Measurements from ENCODE around the gene PLEKHG2.
A peak's percentile ranks its signal among the peaks of the same experiment; 100 is the strongest.

The PLEKHG2 gene

GRCh38 chr19:39470724-39471339 is 58.4 kb downstream of the PLEKHG2 start:
- Histone ChIP-seq H3K4me1 (ENCODE audit: control insufficient read depth, insufficient read depth, low read length) (no peaks in the 10 kb centered on the region), H3K9ac (ENCODE audit: low read length) (no peak overlapping the region), H3K36me3 (ENCODE audit: control insufficient read depth, insufficient read depth, low read length, severe bottlenecking) (peaks cover 96% of the 10 kb centered on the region), H3K27me3 (replicated peaks; ENCODE audit: control insufficient read depth, insufficient read depth, low read length) (no peaks in the 10 kb centered on the region), H3K9me3 (ENCODE audit: control insufficient read depth, low read length) (no peaks in the 10 kb centered on the region), H3K4me3 (ENCODE audit: low read length) (no peak overlapping the region)
- DNase-seq (ENCODE audit: low read depth) = no peak

- H3K4me3 ChIP-seq (ENCODE audit: low read length) = no peak overlapping the region
Measured at GRCh38 chr19:39471756-39472536, 59.5 kb downstream of the PLEKHG2 start.

DNA sequence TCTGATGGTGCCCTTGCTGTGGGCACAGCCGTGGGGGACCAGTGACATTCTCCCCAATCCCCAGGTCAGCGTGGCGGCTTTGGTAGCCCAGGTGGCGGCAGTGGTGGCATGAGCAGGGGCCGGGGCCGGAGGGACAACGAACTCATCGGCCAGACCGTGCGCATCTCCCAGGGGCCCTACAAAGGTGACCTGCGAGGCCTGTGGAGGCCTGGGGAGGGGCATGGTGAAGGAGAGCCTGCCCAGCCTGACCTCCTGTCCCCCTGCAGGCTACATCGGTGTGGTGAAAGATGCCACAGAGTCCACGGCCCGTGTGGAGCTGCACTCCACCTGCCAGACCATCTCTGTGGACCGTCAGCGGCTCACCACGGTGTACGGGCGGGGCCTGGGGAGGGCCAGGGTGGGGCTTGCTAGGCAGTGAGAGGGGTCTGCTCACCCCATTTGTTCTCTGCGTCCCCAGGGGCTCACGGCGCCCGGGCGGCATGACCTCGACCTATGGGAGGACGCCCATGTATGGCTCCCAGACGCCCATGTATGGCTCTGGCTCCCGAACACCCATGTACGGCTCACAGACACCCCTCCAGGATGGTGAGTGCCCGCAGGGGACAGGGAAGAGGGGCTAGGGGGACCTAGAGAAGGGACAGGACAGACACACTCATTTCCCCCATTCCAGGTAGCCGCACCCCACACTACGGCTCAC is 60.4 kb downstream of the PLEKHG2 start:
- Histone ChIP-seq H3K4me3 (ENCODE audit: low read length) (no peak overlapping the region), H3K36me3 (ENCODE audit: control insufficient read depth, insufficient read depth, low read length, severe bottlenecking) (peaks cover 87% of the 10 kb centered on the region)

More at GRCh38 chr19:39471756-39472536, 59.5 kb downstream of the PLEKHG2 start:
- no peaks in the 10 kb centered on the region for H3K9me3 ChIP-seq (ENCODE audit: control insufficient read depth, low read length)
- DNase-seq (ENCODE audit: low read depth) = no peak
- no peaks in the 10 kb centered on the region for H3K4me1 ChIP-seq (ENCODE audit: control insufficient read depth, insufficient read depth, low read length)
- H3K9ac ChIP-seq (ENCODE audit: low read length) = no peak overlapping the region
- peaks cover 96% of the 10 kb centered on the region for H3K36me3 ChIP-seq (ENCODE audit: control insufficient read depth, insufficient read depth, low read length, severe bottlenecking)
- no peaks in the 10 kb centered on the region for H3K27me3 ChIP-seq (replicated peaks; ENCODE audit: control insufficient read depth, insufficient read depth, low read length)

DNA sequence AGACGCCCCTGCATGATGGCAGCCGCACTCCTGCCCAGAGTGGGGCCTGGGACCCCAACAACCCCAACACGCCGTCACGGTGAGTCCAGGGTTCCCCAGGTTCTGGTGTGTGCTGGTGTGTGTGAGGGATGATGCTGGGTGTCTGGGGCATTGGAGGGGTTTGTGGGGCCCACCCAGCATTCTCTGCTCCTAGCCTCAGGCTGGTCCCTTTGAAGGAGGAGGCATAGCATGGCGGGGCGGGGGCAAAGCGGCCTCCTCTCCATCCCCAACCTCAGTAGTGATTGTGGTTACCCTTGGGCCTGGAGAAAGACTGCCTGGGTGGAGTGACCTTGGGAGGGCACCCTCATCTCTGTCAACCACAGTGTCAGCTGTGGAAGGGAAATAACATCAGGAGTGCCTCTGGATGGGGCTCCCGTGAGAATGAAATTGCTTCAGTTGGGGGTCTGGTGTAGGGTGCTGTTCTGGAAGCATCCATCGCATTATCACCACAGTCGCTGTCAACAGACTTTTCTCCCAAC is 61.0 kb downstream of the PLEKHG2 start:
- Histone ChIP-seq H3K36me3 (ENCODE audit: control insufficient read depth, insufficient read depth, low read length, severe bottlenecking) (peaks cover 81% of the 10 kb centered on the region), H3K27me3 (replicated peaks; ENCODE audit: control insufficient read depth, insufficient read depth, low read length) (no peaks in the 10 kb centered on the region), H3K9ac (ENCODE audit: low read length) (no peak overlapping the region), H3K9me3 (ENCODE audit: control insufficient read depth, low read length) (no peaks in the 10 kb centered on the region), H3K4me3 (ENCODE audit: low read length) (no peak overlapping the region), H3K4me1 (ENCODE audit: control insufficient read depth, insufficient read depth, low read length) (no peaks in the 10 kb centered on the region)
- no peak for DNase-seq (ENCODE audit: low read depth)

More for the DNA sequence above, 60.4 kb downstream of the PLEKHG2 start:
- no peak for DNase-seq (ENCODE audit: low read depth)
- Histone ChIP-seq H3K4me1 (ENCODE audit: control insufficient read depth, insufficient read depth, low read length) (no peaks in the 10 kb centered on the region), H3K9me3 (ENCODE audit: control insufficient read depth, low read length) (no peaks in the 10 kb centered on the region), H3K27me3 (replicated peaks; ENCODE audit: control insufficient read depth, insufficient read depth, low read length) (no peaks in the 10 kb centered on the region), H3K9ac (ENCODE audit: low read length) (no peak overlapping the region)

- peak; percentile 74 for DNase-seq (ENCODE audit: low read depth)
- Histone ChIP-seq H3K27me3 (replicated peaks; ENCODE audit: control insufficient read depth, insufficient read depth, low read length) (no peaks in the 10 kb centered on the region), H3K4me1 (ENCODE audit: control insufficient read depth, insufficient read depth, low read length) (no peaks in the 10 kb centered on the region), H3K4me3 (ENCODE audit: low read length) (no peak overlapping the region), H3K9me3 (ENCODE audit: control insufficient read depth, low read length) (no peaks in the 10 kb centered on the region), H3K9ac (ENCODE audit: low read length) (no peak overlapping the region), H3K36me3 (ENCODE audit: control insufficient read depth, insufficient read depth, low read length, severe bottlenecking) (peaks cover 74% of the 10 kb centered on the region)
Measured at GRCh38 chr19:39474139-39474620, 61.7 kb downstream of the PLEKHG2 start.

- Histone ChIP-seq H3K9me3 (ENCODE audit: control insufficient read depth, low read length) (no peaks in the 10 kb centered on the region), H3K9ac (ENCODE audit: low read length) (no peak overlapping the region), H3K36me3 (ENCODE audit: control insufficient read depth, insufficient read depth, low read length, severe bottlenecking) (peaks cover 58% of the 10 kb centered on the region), H3K27me3 (replicated peaks; ENCODE audit: control insufficient read depth, insufficient read depth, low read length) (no peaks in the 10 kb centered on the region), H3K4me1 (ENCODE audit: control insufficient read depth, insufficient read depth, low read length) (peaks cover 6% of the 10 kb centered on the region), H3K4me3 (ENCODE audit: low read length) (no peak overlapping the region)
- no peak for DNase-seq (ENCODE audit: low read depth)
Measured at GRCh38 chr19:39475748-39476147, 63.3 kb downstream of the PLEKHG2 start.

Measured in adipocyte (in vitro differentiated cells).